SKM-1 treated with dmso at 0.1 percent for 144 hours (cell line): ENCODE results near the gene NOLC1.
A peak's percentile ranks its signal among the peaks of the same experiment; 100 is the strongest.

Experiments used
- DNase-seq: peaks from one replicate; lab custom pipeline; 2025; ENCODE audit not compliant: unreplicated experiment; lab: John Stamatoyannopoulos, UW

NOLC1 gene

GRCh38 chr10:102121739-102122372 is 30.3 kb upstream of the NOLC1 start:
- DNase-seq, result no peak

DNA sequence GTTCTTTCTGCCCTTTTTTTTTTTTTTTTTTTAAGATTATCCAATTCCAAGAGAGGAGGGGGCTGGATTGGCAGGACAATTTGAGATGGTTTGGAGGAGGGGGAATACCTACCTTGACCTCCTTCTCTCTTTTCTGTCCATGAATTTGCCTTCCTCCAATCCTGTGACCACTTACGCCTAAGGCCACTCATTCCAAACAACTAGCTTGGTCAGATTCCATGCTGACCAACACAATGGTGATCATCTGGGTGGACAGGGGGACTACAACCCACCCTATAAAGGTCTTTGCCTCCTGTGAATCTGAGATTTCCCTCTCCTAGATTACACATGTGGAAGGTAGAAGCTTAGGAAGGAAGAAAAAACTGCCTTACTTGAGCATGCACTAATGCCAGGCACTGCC is 29.7 kb upstream of the NOLC1 start:
- no peak for DNase-seq

- no peak for DNase-seq
Observed at GRCh38 chr10:102123223-102123622, 29.0 kb upstream of the NOLC1 start.

DNA sequence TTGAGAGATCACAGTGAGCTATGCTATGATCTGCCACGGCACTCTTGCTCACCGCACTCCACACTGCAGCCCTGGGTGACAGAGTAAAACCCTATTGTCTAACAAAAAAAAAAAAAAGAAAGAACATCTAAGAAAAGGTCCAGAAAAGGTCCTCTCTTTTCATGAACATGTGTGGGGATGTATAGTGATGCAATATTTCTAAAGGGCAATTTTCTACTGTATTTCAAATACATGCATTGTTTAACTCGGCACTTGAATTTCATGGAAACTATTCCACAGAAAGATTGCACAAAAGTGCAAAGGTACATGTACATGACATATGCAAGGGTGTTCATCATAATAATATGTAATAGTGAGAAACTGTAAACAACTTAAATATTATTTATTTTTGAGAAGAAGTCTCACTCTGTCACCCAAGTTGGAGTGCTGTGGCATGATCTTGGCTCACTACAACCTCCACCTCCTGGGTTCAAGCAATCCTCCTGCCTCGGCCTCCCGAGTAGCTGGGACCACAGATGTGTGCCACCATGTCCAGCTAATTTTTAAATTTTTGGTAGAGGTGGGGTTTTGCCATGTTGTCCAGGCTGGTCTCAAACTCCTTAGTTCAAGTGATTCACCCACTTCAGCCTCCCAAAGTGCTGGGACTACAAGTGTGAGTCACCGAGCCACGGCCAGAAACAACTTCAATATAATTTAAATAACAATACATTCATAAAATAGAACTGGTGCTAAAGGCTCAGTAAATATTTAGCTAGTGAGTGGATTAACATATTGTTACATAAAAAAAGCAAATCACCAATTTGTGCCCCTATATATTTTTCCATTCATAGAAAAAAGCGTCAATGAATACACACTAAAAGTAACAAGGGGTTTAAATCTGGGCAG is 20.7 kb upstream of the NOLC1 start:
- no peak for DNase-seq

DNA sequence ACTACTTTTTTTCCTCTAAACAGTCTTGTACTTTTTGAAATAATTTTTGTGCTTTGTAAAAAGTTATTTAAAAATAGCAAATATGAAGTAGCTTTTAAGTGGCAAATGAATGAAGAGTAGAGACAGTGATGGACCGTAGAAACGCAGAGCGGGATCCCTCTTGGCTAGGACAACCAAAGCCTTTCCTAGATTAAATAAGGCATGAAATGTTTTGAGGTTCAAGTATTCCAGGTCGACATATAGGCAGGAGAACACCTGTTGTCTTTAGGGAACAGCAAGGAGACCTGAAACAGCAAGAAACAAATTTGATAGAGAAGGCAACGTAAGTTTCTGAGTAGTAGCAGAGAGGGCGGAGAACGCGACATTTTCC is 20.0 kb upstream of the NOLC1 start:
- no peak for DNase-seq

- DNase-seq, result peak; percentile 100
Observed at GRCh38 chr10:102132563-102133372, 19.4 kb upstream of the NOLC1 start, which contains the start of gene PPRC1. PPRC1 (plus strand) TSS chr10:102133040; CDS start chr10:102133069, 29 bp downstream.

- peak; percentile 55 for DNase-seq
Observed at GRCh38 chr10:102133373-102134195, 18.6 kb upstream of the NOLC1 start.

- no peak for DNase-seq
Observed at GRCh38 chr10:102134416-102134815, 17.8 kb upstream of the NOLC1 start.

DNA sequence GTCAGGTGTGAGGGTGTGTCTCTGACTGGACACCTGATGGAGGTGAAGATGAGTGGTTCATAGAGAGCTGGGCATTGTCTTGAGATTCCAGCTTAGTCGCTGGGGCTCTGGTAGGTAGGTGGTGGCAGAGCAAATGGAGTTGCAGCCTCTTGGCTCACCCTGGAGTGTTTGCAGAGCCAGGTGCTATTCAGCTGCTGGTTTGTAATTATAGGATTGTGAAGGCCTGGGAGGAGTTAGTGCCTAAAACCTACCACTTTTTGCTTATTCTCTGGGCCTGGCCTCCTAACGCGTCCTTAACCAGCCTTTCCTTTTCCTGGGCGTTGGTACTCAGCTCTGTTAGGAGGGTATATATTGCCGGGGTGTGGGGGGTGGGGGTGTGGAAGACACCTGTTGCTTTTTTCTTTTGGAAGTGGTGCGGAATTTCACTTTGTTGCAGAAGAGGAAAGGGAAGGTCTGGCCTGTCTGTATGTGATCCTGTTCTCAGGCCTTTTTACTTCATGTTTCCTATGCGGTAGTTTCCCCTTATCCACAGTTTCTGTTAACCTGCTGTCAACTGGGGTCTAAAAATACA is 16.1 kb upstream of the NOLC1 start:
- DNase-seq, result no peak

GRCh38 chr10:102139281-102140110 is 12.7 kb upstream of the NOLC1 start:
- DNase-seq, result no peak

DNA sequence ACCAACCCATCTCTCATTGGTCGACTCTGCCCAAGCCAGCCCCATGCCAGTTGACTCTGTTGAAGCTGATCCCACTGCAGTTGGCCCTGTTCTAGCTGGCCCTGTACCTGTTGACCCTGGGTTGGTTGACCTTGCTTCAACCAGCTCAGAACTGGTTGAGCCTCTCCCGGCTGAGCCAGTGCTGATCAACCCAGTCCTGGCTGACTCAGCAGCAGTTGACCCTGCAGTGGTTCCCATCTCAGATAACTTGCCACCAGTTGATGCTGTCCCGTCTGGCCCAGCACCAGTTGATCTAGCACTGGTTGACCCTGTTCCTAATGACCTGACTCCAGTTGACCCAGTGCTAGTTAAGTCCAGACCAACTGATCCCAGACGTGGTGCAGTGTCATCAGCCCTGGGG is 12.0 kb upstream of the NOLC1 start:
- DNase-seq, result no peak

GRCh38 chr10:102140913-102141540 is 11.2 kb upstream of the NOLC1 start:
- DNase-seq, result no peak

DNA sequence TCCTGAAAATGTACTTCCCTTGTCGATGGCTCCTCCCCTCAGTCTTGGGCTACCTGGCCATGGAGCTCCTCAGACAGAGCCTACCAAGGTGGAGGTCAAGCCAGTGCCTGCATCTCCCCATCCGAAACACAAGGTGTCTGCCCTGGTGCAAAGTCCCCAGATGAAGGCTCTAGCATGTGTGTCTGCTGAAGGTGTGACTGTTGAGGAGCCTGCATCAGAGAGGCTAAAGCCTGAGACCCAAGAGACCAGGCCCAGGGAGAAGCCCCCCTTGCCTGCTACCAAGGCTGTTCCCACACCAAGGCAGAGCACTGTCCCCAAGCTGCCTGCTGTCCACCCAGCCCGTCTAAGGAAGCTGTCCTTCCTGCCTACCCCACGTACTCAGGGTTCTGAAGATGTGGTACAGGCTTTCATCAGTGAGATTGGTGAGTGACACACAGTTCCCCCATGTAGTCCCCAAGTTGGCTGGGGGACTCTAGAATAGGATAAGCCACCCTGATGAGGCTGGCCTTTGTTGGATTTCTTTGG is 10.5 kb upstream of the NOLC1 start:
- DNase-seq, result no peak

DNA sequence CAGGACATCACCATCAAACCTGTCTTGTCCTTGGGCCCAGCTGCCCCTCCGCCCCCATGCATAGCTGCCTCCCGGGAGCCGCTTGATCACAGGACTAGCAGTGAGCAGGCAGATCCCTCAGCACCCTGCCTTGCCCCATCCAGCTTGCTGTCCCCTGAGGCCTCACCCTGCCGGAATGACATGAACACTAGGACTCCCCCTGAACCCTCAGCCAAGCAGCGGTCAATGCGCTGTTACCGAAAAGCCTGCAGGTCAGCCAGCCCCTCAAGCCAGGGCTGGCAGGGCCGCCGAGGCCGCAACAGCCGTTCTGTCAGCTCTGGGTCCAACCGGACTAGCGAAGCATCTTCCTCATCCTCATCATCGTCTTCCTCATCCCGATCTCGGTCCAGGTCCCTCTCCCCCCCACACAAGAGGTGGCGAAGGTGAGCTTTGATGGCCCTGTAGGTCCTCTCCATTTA is 5.2 kb upstream of the NOLC1 start:
- no peak for DNase-seq

DNA sequence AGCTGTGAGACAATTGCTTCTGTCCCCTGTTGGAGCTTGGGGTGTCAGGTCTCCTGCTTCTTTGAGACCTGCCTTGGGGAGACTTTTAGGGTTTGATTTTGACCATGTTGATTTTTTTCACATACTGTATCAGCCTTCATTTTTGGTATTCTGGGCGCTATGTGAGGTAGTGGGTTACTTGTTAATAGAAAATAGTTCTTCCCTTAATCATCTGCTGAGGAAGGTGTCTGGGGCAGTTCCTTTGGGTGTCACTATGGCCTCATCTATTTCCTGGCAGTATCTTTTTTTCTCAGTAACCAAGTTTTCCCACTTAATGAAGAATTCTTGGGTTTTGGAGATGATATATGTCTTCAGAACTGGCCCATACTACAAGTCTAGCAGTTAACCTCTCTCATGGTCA is 4.6 kb upstream of the NOLC1 start:
- no peak for DNase-seq

DNA sequence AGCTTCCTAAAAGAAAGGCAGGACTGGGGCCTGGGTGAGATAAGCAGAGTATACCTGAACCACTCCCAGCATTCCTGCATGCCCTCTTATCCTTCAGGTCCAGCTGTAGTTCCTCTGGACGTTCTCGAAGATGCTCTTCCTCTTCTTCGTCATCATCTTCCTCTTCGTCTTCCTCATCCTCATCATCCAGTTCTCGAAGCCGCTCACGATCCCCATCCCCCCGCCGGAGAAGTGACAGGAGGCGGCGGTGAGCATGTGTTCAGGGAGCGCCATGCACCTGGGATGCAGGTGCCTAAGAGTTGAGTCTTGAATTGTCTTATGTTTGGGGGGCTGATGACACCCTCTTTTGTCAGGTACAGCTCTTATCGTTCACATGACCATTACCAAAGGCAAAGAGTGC is 3.9 kb upstream of the NOLC1 start:
- DNase-seq, result no peak

DNA sequence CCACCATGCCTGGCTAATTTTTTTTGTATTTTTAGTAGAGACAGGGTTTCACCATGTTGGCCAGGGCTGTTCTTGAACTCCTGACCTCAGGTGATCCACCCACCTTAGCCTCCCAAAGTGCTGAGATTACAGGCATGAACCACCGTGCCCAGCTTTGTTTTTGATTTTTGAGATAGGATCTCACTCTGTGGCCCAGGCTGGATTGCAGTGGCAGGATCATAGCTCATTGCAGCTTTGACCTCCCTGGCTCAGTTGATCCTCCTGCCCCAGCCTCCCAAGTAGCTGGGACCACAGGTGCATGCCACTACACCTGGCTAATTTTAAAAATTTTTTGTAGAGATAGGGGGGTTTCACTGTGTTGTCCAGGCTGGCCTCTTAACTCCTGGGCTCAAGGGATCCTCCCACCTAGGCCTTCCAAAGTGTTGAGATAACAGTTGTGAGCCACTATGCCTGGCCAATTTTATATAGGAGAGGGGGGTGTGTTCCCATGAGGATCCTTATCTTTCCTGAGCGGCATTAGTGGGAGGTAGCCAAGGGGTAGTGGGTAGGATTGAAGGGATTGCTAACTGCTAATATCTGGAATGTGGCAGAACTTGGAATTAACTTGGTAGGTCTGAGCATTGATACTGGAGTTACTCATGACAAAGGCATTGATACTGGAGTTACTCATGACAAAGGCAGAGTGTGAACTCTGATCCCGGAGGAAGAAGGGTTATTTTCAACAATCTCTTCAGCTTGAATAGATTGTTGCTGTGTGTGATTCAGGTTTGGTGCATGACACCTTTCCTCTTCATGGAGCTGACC is 1.0 kb upstream of the NOLC1 start:
- DNase-seq, result no peak

DNA sequence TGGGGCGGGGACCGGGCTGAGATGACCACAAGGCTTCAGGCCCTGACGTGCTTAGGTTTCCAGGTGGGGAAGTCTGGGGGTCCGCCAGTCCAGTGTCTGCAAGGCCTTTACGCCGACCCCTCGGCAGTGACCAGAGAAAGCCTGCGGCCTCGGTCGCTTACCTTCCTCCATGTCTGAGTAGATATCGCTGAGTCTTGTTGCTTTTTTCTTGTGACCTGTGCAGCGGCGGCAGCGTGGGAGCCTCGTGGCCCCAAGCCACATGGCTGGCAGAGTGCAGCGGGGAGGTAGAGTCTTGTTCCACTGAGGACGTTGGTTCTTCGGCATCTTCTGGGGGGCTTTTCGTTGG is 329 bp downstream of the NOLC1 start:
- no peak for DNase-seq
